Erythroblast (primary cell): ENCODE results near the gene FXYD7.

Source experiments
- GATA1 ChIP-seq: IDR thresholded peaks from 2 replicates; pipeline ENCODE4 v1.6.1; 2011; ENCODE audit warnings: low read depth, mild to moderate bottlenecking, control low read depth, low read length, moderate library complexity
- POLR2A ChIP-seq: IDR thresholded peaks from 2 replicates; pipeline ENCODE4 v1.6.1; 2011; ENCODE audit warnings: mild to moderate bottlenecking, low read length

GRCh38 chr19:35126624-35126959 is 16.5 kb upstream of the FXYD7 start:
- TF ChIP-seq POLR2A = no peak
- no peak for TF ChIP-seq GATA1
